Measurements from ENCODE around the gene GATA6. TPM values are rescaled to one million over a fixed set of nuclear protein-coding genes. Genes with fewer than 3 reads are reported as not detected.
"Not testable (repeated sequence)": the region's sequence is repeated elsewhere in the genome, so short reads cannot be mapped to it uniquely, and the experiment has no call there.

Gene GATA6
- total RNA-seq, 1 experiment from 2014 or later = 2.9 TPM

- DNase-seq (ENCODE audit: low read depth) = no peak
Measured at GRCh38 chr18:22180722-22181121, 11.3 kb downstream of the GATA6 start.

DNA sequence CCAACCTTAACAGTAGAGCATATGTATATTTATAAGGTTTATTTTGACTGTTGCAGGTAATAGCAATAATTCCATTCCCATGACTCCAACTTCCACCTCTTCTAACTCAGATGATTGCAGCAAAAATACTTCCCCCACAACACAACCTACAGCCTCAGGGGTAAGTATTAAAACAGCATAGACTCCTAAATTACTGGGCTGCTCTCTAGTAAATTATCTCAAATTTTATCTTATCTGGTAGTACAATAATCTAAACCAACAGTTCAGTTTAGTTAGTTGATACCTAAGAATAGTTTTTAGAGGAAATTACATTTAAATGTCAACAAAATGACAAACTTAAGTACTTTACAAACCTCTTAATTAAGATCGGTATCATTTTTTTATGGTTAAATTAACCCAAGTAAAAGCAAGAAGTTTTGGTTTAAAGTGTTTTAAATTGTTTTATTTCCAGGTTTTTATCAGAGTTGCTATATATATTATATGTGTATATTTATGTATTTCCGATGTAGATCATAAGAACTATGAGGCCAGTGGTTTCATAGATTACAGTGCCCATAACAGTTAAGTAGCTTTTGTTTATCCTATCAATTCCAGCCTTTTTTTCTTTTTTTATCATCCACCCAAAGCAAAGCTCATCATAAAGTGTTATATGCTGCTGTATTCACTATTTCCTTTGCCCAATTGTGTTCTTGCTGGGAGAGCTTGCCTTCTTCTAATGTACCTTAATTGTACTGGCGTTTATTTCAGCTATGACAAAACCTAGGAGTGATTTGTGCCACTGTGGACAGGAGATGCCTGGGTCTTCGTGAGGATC lies 13.7 kb downstream of the GATA6 start:
- DNase-seq (ENCODE audit: low read depth) = no peak

- no peak for DNase-seq (ENCODE audit: low read depth)
Measured at GRCh38 chr18:22183698-22184170, 14.3 kb downstream of the GATA6 start.

DNA sequence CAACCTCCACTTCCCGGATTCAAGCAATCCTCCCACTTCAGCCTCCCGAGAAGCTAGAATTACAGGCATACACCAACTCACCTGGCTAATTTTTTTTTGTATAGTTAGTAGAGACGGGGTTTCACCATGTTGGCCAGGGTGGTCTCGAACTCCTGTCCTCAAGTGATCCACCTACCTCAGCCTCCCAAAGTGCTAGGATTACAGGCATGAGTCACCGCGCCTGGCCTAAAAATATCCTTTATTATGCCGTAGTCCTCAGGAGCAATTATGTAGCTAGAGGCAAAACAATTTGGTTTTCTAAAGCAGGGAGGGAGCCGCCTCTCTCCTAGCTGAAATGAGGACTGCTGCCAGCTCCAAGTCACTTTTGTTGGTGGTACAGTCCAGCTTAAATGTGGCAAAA lies 15.2 kb downstream of the GATA6 start:
- peak; percentile 62 for DNase-seq (ENCODE audit: low read depth)

DNA sequence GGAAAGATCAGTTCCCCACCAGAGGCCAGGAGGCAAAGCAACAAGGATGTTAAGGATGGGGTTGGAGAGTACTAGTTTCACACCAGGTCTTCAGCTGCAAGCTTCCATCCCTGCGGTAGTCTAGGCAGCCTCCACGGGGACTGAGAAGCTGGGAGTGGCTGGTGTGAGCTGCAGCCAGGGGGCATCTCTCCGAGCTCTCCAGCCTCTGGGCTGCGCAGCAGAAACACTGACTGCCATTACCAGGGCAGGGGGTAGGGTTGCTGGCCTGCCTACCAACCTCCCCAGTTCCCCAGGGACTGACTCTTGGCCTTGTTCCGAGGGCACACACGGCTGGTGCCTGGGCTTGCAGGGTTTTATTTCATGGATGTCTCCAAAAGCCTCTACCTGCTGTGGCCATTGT lies 15.9 kb downstream of the GATA6 start:
- DNase-seq (ENCODE audit: low read depth) = no peak

DNA sequence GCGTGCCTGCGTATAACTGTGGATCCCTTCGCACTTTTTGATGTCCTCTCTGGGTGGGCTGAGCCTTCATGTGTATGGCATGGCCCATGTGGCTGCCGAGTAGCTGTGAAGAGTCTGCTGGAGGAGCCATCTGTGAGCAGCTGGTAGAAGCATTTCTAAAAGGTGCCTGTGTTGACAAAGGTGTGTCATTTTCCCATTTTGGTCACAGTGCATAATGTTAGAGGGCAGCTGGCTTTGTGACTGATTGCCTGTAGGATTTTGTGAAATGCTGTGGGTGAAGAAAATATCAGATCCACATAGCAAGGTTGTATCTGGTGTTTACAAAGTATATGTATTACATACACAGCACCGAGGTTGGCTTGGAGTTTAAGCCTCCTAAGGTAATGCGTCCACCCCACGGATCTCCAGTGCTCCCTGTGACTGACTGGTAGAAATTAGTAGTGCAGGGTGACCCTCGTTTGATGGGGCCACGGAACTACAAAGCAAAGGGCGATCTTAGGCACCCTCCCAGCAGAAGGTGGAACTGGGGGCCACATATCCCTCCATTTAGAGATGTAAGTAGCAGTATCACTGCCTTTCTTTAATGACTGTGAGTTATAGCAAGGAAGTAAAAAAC lies 16.5 kb downstream of the GATA6 start:
- DNase-seq (ENCODE audit: low read depth) = no peak

DNA sequence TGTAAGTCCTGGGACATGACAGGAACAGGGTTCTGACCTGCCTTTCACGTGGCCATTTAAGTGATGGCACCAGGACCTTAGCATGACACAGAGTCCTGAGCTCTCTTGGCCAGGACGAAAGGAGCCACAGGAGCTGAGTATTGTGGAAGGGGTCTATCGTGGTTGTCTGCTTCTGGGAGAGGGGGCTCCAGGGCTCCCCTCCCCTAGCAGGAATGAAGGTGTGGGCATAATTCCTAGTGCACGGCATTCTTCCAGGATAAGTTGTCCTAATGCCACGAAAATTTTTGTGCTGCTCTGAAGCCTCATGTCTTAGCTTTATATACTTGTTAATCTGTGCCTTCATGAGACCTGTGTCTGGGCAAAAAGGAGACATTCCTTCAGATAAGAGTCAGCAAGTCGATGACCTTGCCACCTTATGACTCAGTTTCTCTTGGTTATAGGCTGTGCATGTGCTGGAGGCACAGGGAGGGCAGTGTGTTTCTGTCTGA lies 17.1 kb downstream of the GATA6 start:
- peak; percentile 32 for DNase-seq (ENCODE audit: low read depth)

DNA sequence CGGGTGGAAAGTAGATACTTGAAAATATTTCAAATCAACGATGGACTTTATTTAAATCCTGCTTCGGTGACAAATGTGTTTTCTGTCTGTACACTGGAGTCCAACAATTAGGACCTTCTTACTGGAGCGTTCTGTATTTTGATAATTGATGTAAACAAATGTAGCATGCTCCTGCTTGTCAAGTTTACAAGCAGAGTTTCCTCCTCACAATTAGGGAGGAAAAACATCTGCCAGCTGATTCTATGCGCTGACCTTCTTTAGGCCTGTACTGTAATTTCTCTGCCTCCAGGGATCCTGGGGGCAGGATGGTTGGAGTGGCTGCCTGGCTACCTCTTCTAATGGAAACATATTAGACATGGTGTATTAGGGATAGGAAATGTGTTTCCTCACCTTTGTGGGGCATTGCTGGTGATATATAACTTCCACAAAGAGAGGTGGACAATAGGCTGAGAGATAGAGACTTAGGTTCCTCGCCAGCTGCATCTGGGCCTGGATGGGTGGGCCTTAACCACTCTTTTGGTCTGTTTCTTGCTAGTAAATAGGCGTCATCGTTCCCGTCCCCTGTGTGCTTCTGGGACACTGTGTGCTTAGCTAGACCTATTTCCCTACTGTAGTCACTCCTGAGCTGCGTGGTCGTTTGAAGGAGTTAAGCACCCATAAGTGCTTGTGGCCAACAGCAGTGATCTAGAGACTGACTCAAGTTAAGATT lies 19.3 kb downstream of the GATA6 start:
- no peak for DNase-seq (ENCODE audit: low read depth)

- no peak for DNase-seq (ENCODE audit: low read depth)
Measured at GRCh38 chr18:22189449-22190166, 20.2 kb downstream of the GATA6 start.

DNA sequence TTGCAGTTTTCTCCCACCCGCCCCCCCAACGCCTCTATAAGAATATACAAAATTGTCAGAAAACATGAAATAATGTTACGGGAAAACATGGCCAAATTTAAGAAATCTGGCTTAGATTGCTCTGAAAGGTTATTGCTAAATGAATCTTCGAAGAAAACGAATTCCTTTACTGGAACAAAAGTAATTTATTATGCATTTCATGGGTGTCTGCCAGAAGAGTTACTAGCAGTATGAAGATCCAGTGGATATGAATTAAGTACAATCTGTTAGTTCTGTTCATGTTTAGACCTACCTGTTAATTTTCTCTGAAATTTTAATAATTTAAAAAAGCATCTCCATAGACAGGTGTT lies 21.9 kb downstream of the GATA6 start:
- DNase-seq (ENCODE audit: low read depth) = no peak

DNA sequence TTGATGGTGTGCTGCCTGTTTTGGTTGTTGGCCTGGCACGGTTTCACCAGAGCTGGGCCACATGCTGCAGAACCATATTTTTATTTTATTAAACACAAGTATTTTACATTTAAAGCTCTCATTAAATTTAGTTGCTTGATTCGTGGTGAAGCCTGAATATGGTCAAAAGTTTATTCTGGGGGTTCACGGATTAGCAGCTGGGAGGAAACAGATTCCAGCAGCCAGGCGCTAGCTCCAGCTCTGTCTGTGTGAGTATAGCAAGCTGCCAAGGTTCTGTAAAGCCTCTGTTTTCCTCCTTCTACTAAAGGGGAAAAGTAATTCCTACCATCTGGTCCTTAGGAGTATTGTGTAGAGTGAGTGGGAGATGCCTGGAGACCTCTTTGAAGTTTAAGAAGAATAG lies 22.5 kb downstream of the GATA6 start:
- DNase-seq (ENCODE audit: low read depth) = no peak

GRCh38 chr18:22193466-22193865 lies 24.1 kb downstream of the GATA6 start:
- no peak for DNase-seq (ENCODE audit: low read depth)

DNA sequence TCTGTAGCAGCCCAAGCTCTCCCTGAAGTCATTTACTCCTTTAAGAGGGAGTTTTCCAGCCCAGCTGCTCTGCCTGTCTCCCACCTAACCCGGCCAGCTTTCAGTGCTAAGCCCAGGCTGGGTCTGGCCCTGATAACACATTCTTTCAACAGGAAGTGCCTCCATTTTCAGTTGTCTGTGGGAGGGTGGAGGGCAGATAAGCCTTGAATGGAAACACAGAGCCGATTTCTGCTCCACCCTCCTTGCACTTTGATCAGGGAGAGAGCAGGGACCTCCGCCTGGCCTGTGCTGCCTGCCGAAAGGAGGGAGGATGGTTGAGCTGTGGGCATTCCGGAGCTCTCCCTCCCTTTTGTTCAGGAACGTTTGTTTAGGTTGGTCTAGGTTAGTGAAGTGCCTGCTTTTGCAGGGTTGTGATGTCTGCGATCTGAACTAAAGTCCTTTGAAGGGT lies 24.8 kb downstream of the GATA6 start:
- DNase-seq (ENCODE audit: low read depth) = no peak

DNA sequence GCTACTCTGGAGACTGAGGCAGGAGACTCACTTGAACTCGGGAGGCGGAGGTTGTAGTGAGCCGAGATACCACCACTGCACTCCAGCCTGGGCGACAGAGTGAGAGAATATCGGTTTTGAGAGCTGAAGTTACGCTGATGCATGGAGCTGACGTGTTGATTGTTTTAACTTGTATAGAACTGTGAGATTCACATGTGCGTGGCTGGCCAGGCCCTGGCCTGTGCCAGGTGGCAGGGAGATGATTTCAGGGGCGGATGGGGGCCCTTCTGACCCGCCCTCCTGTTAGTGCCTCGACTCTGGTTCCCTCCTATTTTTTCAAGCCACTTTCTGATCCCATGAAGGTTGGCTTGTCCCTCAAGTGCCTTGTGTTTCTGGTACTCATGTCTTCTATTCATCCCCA lies 25.7 kb downstream of the GATA6 start:
- no peak for DNase-seq (ENCODE audit: low read depth)

DNA sequence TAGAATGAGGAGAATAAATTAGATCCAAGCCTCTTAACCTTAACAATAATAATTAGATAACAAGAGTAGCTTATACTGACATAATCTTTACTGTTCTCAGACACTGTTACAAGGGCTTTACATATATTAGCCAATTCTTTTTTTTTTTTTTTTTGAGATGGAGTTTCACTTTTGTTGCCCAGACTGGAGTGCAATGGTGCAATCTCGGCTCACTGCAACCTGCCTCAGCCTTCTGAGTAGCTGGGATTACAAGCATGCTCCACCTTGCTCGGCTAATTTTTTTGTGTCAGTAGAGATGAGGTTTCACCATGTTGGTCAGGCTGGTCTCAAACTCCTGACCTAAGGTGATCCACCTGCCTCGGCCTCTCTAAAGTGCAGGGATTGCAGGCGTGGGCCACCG lies 27.6 kb downstream of the GATA6 start:
- not testable (repeated sequence) for DNase-seq (ENCODE audit: low read depth)

- no peak for DNase-seq (ENCODE audit: low read depth)
Measured at GRCh38 chr18:22197668-22198067, 28.3 kb downstream of the GATA6 start.

DNA sequence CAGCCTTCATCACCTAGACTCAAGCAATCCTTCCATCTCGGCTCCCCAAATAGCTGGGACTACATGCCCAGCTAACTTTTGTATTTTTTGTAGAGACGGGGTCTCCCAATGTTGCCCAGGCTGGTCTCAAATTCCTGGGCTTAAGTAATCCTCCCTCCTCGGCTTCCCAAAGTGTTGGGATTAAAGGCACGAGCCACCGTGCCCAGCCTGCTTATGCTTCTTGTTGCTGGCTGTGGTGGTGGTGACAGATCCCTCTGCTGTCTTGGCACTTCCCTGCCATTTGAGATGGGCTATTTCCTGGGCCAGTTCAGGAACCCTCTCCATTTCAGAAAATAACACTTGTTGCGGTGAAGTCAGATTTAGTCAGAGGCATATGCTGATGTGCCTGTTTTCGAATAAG lies 28.8 kb downstream of the GATA6 start:
- DNase-seq (ENCODE audit: low read depth) = no peak

DNA sequence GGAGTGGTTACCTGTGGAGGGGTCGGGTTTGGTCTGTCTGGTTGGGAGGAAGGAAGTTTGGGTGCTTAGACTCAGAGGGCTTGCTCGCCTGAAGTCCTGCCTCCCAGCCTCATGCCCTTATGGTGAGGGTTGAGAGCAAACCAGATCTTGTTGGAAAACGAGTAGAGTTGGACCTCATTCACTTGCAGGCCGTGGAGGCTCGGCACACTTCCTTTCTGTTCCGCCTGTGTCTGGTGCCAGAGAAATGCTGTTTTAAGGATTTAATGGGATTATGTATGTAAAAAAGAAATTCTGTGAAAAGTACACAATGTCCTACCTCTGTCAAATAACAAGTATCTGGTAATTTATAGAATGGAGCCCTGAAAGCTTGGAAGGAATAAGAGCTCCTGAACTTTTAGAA lies 29.6 kb downstream of the GATA6 start:
- DNase-seq (ENCODE audit: low read depth) = no peak

GRCh38 chr18:22200611-22201225 lies 31.3 kb downstream of the GATA6 start:
- DNase-seq (ENCODE audit: low read depth) = no peak

- no peak for DNase-seq (ENCODE audit: low read depth)
Measured at GRCh38 chr18:22203035-22203434, 33.6 kb downstream of the GATA6 start.

GRCh38 chr18:22203536-22204213 lies 34.3 kb downstream of the GATA6 start:
- no peak for DNase-seq (ENCODE audit: low read depth)

Measured in RPMI7951 (cell line).